Neural cell (in vitro differentiated cells): ENCODE data around the gene TMPRSS15. TPM values are rescaled to one million over a fixed set of nuclear protein-coding genes. Genes with fewer than 3 reads are reported as not detected.
A peak's percentile ranks its signal among the peaks of the same experiment; 100 is the strongest.

ENCODE experiments used
- H2AFZ ChIP-seq: fragments of 200-600, 300-800 bp; sonication (generic), shearing (Covaris generic); 2 replicates; pipeline ENCODE4 v1.6.0; 2014; ENCODE audit warnings: low read depth, mild to moderate bottlenecking, antibody characterized with exemption, low read length, moderate library complexity
- H3F3A ChIP-seq: fragments of 200-600 bp; shearing (Covaris generic); 2 replicates; pipeline ENCODE4 v1.6.1; 2016; ENCODE audit warnings: mild to moderate bottlenecking, moderate library complexity, mixed read lengths, antibody characterized with exemption, low read length; ENCODE audit not compliant: insufficient read depth, poor library complexity, severe bottlenecking
- H3K27ac ChIP-seq: fragments of 200-600, 300-800 bp; sonication (generic), shearing (Covaris generic); 2 replicates; pipeline ENCODE4 v1.5.1; 2014; ENCODE audit warnings: mild to moderate bottlenecking, low read length, moderate library complexity
- H3K27me3 ChIP-seq: fragments of 300-800, 200-600 bp; sonication (generic), shearing (Covaris generic); 2 replicates; pipeline ENCODE4 v1.6.0; 2014; ENCODE audit warnings: mild to moderate bottlenecking, low read depth, low read length, moderate library complexity; ENCODE audit not compliant: insufficient read depth
- H3K36me3 ChIP-seq: fragments of 300-800, 200-600 bp; sonication (generic), shearing (Covaris generic); 2 replicates; pipeline ENCODE4 v1.5.1; 2014; ENCODE audit warnings: mild to moderate bottlenecking, antibody characterized with exemption, low read length, moderate library complexity; ENCODE audit not compliant: insufficient read depth
- H3K4me2 ChIP-seq: fragments of 300-800, 200-600 bp; sonication (generic), shearing (Covaris generic); 2 replicates; pipeline ENCODE4 v1.6.0; 2014; ENCODE audit warnings: mild to moderate bottlenecking, low read length
- H3K4me3 ChIP-seq: fragments of 300-800, 200-600 bp; sonication (generic), shearing (Covaris generic); 2 replicates; pipeline ENCODE4 v1.5.1; 2014; ENCODE audit warnings: mild to moderate bottlenecking, low read length, moderate library complexity
- H3K79me2 ChIP-seq: fragments of 200-600 bp; shearing (Covaris generic); replicated peaks from 2 replicates; pipeline ENCODE4 v1.6.0; 2014; ENCODE audit warnings: mild to moderate bottlenecking, low read length, moderate library complexity; ENCODE audit not compliant: insufficient read depth
- H3K9ac ChIP-seq: fragments of 300-800, 200-600 bp; sonication (generic), shearing (Covaris generic); 2 replicates; pipeline ENCODE4 v1.6.1; 2016; ENCODE audit warnings: mild to moderate bottlenecking, low read length, mixed read lengths
- H3K9me2 ChIP-seq: fragments of 200-600 bp; shearing (Covaris generic); 2 replicates; pipeline ENCODE4 v1.6.1; 2016; ENCODE audit warnings: mild to moderate bottlenecking, low read length, mixed read lengths; ENCODE audit not compliant: insufficient read depth
- H3K9me3 ChIP-seq: fragments of 200-600, 300-800 bp; sonication (generic), shearing (Covaris generic); 2 replicates; pipeline ENCODE4 v1.6.1; 2016; ENCODE audit warnings: mild to moderate bottlenecking, mixed run types, low read length, moderate library complexity, mixed read lengths
- H4K20me1 ChIP-seq: fragments of 200-600 bp; shearing (Covaris generic); 2 replicates; pipeline ENCODE4 v1.6.1; 2016; ENCODE audit warnings: mild to moderate bottlenecking, mixed run types; ENCODE audit not compliant: insufficient read depth
- CTCF ChIP-seq: fragments of 450-650 bp; IDR thresholded peaks from 2 replicates; pipeline ENCODE4 v1.5.1; 2014; ENCODE audit warnings: antibody characterized with exemption, mild to moderate bottlenecking, moderate library complexity; ENCODE audit not compliant: poor library complexity, severe bottlenecking
- EP300 ChIP-seq: fragments of 450-650 bp; conservative IDR thresholded peaks from 2 replicates; pipeline ENCODE4 v1.6.1; 2014; ENCODE audit warnings: antibody characterized with exemption, mild to moderate bottlenecking, moderate library complexity; ENCODE audit not compliant: poor library complexity, severe bottlenecking
- EZH2 ChIP-seq: fragments of 200-600, 300-800 bp; shearing (Covaris generic), sonication (generic); IDR thresholded peaks from 2 replicates; pipeline ENCODE4 v1.6.1; 2014; ENCODE audit warnings: antibody characterized with exemption, low read length, borderline replicate concordance, mild to moderate bottlenecking; ENCODE audit not compliant: insufficient read depth, poor library complexity, severe bottlenecking
- MXI1 ChIP-seq: fragments of 450-650 bp; conservative IDR thresholded peaks from 2 replicates; pipeline ENCODE4 v1.6.1; 2014; ENCODE audit warnings: antibody characterized with exemption, mild to moderate bottlenecking; ENCODE audit not compliant: poor library complexity, severe bottlenecking
- POLR2AphosphoS5 ChIP-seq: IDR thresholded peaks from 2 replicates; pipeline ENCODE4 v1.6.1; 2012
- RAD21 ChIP-seq: fragments of 450-650 bp; conservative IDR thresholded peaks from 2 replicates; pipeline ENCODE4 v1.6.1; 2014; ENCODE audit warnings: antibody characterized with exemption, mild to moderate bottlenecking, moderate library complexity
- REST ChIP-seq: IDR thresholded peaks from 2 replicates; pipeline ENCODE4 v1.6.1; 2012; ENCODE audit warnings: borderline replicate concordance
- SMC3 ChIP-seq: fragments of 450-650 bp; conservative IDR thresholded peaks from 2 replicates; pipeline ENCODE4 v1.6.1; 2014; ENCODE audit warnings: antibody characterized with exemption, mild to moderate bottlenecking, moderate library complexity; ENCODE audit not compliant: poor library complexity
- TAF1 ChIP-seq: IDR thresholded peaks from 2 replicates; pipeline ENCODE4 v1.6.1; 2012; ENCODE audit warnings: low read depth
- polyA plus RNA-seq: library from polyadenylated mRNA; depleted of rRNA; stranded (reverse); fragments of >200 nt; gene quantifications from 2 replicates; pipeline ENCODE4 v1.2.3, GENCODE V29; 2014

Gene TMPRSS15
- polyA plus RNA-seq, 1 donor from 2014 or later: 0.50 TPM

- Histone ChIP-seq H3K9me2 (no peaks in the 10 kb centered on the region), H4K20me1 (no peaks in the 10 kb centered on the region), H3K27ac (no peak overlapping the region), H3K9me3 (no peaks in the 10 kb centered on the region), H3K79me2 (no peaks in the 10 kb centered on the region), H3F3A (no peaks in the 10 kb centered on the region), H3K36me3 (no peaks in the 10 kb centered on the region), H3K4me2 (no peak overlapping the region), H2AFZ (no peak overlapping the region), H3K4me3 (no peak overlapping the region), H3K9ac (no peak overlapping the region), H3K27me3 (no peaks in the 10 kb centered on the region)
- TF ChIP-seq POLR2AphosphoS5: peak; percentile 68
- TF ChIP-seq RAD21: no peak
- TF ChIP-seq EZH2: no peak
- TF ChIP-seq REST: no peak
These were observed 130.2 kb downstream of the TMPRSS15 start for GRCh38 chr21:18273400-18273799.

- no peaks in the 10 kb centered on the region for H3K79me2 ChIP-seq
- H3K27me3 ChIP-seq: no peaks in the 10 kb centered on the region
- H3K9me2 ChIP-seq: no peaks in the 10 kb centered on the region
- no peak overlapping the region for H3K4me3 ChIP-seq
- H3K9me3 ChIP-seq: no peaks in the 10 kb centered on the region
- TF ChIP-seq POLR2AphosphoS5: no peak
- TF ChIP-seq MXI1: no peak
- TF ChIP-seq EZH2: no peak
- TF ChIP-seq REST: no peak
- no peak for TF ChIP-seq TAF1
- TF ChIP-seq SMC3: no peak
- TF ChIP-seq RAD21: no peak
- no peak for TF ChIP-seq EP300
- TF ChIP-seq CTCF: no peak
- no peak overlapping the region for H3K27ac ChIP-seq
- H3K9ac ChIP-seq: no peak overlapping the region
- no peaks in the 10 kb centered on the region for H4K20me1 ChIP-seq
- no peaks in the 10 kb centered on the region for H3F3A ChIP-seq
- no peak overlapping the region for H2AFZ ChIP-seq
- H3K36me3 ChIP-seq: no peaks in the 10 kb centered on the region
- H3K4me2 ChIP-seq: no peak overlapping the region
These were observed 133.7 kb downstream of the TMPRSS15 start for GRCh38 chr21:18269856-18270255.
